Stimulated activated naive CD4-positive, alpha-beta T cell treated with Interleukin-2 at 50 U/mL for 16 hours (primary cell): ENCODE data around the gene CNIH2.
"Not testable (repeated sequence)": the region's sequence is repeated elsewhere in the genome, so short reads cannot be mapped to it uniquely, and the experiment has no call there.

ENCODE experiments used
- DNase-seq: peaks from one replicate; lab custom pipeline; 2025; lab: John Stamatoyannopoulos, UW

CNIH2 gene

DNA sequence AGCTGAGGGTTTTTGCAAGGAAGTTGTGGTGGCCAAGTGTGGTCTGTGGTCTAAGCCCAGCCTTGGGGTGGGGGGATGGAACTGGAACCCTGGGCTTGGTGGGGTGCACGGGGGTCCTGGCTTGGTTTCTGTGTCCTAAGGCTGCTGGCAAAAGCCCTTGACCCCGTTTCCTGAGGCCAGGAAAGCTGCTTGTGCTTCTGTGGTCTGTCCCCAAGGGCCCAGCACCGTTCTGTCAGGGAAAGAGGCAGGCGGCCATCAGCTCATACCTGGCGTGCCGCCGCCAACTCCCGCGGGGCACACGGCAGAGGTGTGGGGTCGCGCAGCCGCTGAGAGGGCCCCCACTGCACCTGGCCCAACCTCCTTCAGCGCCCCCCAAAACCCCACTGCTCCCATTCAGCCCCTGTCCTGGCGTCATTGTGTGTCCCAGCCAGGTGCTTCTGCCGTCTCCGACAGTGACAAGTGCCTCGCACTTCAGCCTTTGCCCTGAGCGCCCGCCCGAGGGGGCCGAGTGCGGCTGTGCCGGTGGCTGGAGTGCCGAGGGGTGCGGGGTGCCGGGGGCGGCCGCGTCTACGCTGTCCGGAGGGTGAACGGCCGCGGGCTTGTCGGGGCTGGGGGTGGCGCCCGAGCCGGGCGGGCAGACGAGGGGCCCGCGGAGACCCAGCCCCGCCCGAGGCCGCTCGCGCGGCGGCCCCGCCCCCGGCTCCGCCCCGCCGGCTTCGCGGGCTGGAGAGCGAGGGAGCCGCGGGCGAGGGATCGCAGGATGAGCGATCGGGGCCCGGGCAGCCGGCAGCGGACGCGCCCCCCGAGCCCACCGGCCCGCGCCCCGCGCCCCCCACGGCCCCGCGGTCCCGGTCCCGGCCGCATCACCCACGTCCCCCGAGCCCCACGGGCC lies at the start of gene CNIH2:
Gene CNIH2 (plus strand): TSS at position 705 of the 892 bp plus-strand sequence. CDS start 282 bp downstream, outside the sequence.
- peak; percentile 17 for DNase-seq

- DNase-seq, result no peak
Observed at GRCh38 chr11:66228521-66228920, 49.5 kb upstream of the CNIH2 start.

DNA sequence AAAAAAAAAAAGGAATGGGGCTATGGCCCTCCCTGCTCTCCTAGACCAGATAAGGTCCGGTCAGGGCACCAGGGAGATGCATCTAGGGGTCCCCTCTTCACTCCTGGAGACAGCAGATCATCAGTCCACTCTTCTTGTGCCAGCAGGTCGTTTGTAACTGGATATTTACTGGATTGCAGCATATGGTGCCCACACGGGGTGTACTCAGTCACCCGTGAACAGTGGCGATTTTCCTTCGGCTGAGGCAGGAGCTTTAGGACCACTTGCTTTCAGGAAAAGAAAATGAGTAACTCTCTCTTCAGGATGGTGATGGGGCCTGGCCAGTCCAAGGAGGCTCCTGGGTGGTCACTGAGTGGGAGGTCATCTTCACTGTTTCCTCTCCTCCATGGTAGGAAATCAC lies 47.8 kb upstream of the CNIH2 start:
- DNase-seq, result no peak

DNA sequence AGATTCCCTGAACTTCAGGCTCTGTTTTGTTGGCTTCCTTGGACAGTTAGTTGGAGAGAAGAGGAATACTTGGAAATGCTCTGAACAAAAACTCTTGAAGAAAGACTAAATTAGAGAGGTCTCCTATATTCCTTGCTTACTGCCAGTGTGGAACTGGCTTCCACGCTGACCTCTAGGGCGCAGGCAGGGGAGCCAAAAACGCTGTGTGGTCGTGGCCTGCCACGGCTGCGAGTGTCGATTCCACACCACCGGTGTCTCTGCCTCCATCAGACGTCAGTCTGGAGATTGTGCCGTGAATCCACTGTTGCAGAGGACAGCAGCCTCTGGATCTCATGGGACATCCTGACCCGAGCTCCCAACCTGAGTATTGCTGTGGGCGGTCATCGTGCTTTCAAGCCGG lies 47.0 kb upstream of the CNIH2 start:
- DNase-seq, result no peak

DNA sequence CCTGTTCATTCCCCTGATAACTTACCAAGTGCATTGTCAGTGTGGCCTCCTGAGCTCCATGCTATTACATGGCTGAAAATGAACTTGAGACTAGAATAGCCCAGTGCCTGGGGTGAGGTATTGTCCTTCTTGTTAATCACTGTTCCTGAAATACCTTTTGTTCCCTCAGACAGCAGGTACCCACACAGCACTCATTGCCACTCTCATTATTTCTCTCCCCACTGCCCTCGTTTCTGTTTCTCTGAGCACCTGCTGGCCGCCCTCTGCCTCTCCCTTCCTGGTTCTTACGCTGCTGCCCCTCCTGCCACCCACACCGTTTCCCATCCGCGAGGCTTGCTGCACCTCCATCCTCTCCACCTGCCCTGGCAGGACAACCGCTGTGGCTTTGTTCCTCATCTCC lies 46.4 kb upstream of the CNIH2 start:
- no peak for DNase-seq

- DNase-seq, result no peak
Observed at GRCh38 chr11:66232769-66233168, 45.2 kb upstream of the CNIH2 start.

DNA sequence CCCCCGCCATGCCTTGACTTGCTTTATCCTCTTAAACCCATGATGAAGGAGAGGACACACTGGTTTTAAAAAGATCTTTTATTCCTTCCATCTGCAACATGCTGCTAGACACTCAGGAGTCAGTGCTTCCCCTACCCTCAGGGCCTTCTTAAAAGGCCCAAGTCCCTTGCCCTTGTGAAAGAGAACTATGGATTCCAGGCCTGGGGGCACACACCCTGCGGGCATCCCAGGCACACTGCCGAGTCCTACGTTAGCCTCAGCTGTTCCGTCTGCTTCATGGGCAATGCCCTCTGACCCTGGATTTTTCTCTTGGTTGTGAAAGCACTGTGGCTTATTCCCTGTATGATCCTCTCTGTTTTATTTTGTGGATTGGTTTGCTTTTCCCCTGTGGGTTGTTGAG lies 44.7 kb upstream of the CNIH2 start:
- no peak for DNase-seq

GRCh38 chr11:66235141-66235540 lies 42.8 kb upstream of the CNIH2 start:
- no peak for DNase-seq

DNA sequence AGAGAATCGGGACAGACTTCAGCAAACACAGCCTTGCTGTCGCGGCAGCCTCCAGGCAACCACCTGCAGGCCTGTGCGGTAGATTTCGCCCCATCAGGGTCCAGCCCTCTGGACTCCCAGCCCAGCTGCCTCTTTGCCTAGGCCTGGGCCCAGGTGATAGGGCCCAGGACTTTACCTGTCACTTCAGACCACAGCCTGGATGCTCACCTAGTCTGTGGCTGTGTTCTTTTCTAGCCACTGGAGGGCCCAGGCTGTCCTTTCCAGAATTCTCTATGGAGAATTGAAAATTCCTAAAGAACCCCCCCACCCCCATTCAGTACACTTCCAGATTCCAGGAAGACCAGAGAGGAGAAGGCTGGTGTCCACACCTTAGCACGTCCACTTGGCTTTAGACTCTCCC lies 40.1 kb upstream of the CNIH2 start:
- no peak for DNase-seq

DNA sequence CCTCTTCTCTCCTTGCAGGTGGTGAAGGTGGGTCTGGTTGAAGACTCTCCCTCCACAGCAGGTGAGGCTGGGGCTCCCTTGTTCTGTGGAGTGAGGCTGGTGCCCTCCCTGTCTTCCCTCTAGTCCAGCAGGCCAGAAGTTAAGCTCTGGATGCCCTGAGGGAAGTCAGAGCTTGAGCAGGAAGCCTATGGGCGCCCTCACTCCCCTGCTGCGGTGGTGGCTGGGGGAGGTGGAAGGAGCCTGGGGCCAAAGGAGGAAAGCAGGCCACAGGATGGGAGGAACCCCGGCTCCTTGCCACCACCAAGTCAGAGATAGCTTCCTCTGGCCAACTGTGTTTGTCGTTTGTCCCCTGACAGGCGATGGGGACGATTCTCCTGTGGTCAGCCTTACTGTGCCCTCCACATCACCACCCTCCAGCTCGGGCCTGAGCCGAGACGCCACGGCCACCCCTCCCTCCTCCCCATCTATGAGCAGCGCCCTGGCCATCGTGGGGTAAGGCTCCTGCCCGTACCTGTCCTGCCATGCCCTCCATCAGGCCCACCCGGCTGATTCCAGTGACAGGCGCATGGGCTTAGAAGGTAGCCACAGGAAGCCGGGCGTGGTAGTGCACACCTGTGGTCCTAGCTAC lies 39.1 kb upstream of the CNIH2 start:
- no peak for DNase-seq

DNA sequence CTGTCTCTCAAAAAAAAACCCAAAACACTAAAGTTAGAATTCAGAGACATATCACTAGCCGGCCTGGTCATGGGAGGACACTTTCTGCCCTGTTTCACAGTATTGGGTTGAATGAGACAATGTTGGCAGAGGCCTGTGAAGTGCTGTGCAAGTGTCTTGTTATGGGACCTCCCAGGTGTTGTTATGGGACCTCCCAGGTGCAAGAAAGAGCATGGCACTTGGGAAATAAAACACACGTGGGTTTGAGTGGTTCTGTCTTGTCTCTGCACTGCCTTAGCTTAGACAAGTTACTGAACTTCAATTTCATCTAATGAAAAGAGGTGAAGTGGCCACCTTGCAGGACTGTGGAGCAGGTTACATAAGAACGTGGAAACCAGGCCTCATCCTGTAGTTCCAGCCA lies 38.5 kb upstream of the CNIH2 start:
- DNase-seq, result no peak

GRCh38 chr11:66239998-66240780 lies 37.8 kb upstream of the CNIH2 start:
- DNase-seq, result no peak

GRCh38 chr11:66240781-66241136 lies 37.2 kb upstream of the CNIH2 start:
- no peak for DNase-seq

- DNase-seq, result no peak
Observed at GRCh38 chr11:66242095-66242765, 35.7 kb upstream of the CNIH2 start.

GRCh38 chr11:66243782-66244535 lies 34.0 kb upstream of the CNIH2 start:
- no peak for DNase-seq

GRCh38 chr11:66247295-66247694 lies 30.7 kb upstream of the CNIH2 start:
- DNase-seq, result no peak

GRCh38 chr11:66247801-66248200 lies 30.2 kb upstream of the CNIH2 start:
- no peak for DNase-seq

DNA sequence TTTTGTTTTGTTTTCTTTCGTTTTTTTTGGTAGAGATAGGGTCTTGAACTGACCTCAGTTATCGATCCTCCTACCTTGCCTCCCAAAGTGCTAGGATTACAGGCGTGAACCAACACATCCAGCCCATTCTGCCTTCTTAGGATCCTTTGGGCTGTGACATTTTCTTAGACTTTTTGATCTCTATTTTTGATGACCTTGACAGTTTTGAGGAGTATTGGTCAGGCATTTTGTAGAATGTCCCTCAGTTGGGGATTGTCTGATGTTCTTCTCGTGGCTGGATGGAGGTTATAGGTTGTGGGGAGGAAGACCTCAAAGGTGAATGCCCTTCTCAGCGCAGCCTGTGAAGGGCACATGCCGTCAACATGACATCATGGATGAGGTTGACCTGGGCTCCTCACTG lies 29.1 kb upstream of the CNIH2 start:
- no peak for DNase-seq

DNA sequence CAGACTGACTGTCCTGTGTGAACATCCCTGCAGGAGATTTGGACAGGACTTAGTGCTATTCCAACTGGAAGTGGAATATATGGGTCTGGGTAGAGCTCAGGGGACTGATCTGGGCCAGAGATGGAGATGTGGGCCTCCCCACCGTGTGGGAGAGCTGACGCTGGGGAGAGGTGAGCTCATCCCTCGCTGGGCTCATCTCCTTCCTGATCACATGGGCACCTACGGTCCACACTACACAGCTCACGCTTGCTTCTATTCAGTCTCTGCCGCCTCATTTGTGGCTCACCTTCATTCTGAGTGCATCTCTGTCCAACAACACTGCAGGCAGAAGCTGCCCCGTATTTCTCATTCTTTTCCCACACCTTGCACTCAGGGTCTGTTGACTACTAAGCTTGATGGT lies 26.2 kb upstream of the CNIH2 start:
- DNase-seq, result no peak

- not testable (repeated sequence) for DNase-seq
Observed at GRCh38 chr11:66253081-66253480, 24.9 kb upstream of the CNIH2 start.

DNA sequence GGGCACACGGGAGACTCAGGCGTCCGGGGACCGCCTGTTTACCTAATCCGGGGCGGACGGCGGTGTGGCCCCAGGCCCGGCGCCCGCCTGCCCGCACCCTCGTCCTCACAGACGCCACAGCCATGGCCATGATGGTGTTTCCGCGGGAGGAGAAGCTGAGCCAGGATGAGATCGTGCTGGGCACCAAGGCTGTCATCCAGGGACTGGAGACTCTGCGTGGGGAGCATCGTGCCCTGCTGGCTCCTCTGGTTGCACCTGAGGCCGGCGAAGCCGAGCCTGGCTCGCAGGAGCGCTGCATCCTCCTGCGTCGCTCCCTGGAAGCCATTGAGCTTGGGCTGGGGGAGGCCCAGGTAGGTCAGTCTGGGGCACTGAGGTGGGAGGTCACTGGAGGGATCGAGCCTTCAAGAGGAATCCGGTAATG lies 19.5 kb upstream of the CNIH2 start:
- DNase-seq, result no peak

GRCh38 chr11:66259225-66259624 lies 18.8 kb upstream of the CNIH2 start:
- DNase-seq, result no peak
